Measurements from ENCODE around the gene NAV2.

The NAV2 gene

GRCh38 chr11:19785265-19785664, 72.6 kb downstream of the NAV2 start:
- no peak for DNase-seq

DNA sequence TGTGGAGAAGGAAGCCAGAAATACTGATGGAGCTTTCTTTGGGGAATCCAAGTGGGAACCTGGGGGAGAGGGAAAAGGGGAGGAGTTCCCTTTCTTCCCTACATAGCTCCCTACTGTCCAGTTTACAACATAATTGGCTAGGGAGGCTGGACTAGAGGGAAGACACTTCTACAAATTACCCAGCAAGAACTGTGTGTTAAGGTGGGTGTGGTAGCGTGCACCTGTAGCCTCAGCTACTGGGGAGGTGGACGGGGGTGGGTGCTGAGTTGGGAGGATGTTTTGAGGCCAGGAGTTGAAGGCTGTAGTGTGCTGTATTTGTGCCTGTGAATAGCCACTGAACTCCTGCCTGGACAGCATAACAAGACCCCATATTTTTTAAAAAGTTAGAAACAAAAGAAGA, 74.0 kb downstream of the NAV2 start:
- DNase-seq = no peak

- no peak for DNase-seq
Observed at GRCh38 chr11:19788435-19788834, 75.8 kb downstream of the NAV2 start.

DNA sequence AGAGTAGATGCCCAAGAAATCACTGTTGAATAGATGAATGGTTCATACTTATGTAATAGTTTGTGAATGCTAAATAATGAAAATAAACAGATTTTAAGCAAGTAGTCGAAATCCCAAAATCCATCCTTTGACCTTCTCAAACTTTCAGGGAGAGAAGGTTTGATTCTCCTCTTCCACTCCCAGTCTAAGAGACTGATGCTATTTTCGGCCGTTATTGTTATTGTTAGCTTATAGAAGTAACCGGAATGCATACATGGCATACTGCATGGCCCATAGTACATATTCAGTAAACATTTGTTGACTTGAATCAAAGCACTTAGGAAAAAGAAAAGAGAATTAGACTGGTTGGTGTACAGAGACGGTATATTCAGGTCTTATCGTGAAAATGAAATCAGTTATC, 76.6 kb downstream of the NAV2 start:
- DNase-seq = no peak

GRCh38 chr11:19789835-19790710, 77.4 kb downstream of the NAV2 start:
- no peak for DNase-seq

DNA sequence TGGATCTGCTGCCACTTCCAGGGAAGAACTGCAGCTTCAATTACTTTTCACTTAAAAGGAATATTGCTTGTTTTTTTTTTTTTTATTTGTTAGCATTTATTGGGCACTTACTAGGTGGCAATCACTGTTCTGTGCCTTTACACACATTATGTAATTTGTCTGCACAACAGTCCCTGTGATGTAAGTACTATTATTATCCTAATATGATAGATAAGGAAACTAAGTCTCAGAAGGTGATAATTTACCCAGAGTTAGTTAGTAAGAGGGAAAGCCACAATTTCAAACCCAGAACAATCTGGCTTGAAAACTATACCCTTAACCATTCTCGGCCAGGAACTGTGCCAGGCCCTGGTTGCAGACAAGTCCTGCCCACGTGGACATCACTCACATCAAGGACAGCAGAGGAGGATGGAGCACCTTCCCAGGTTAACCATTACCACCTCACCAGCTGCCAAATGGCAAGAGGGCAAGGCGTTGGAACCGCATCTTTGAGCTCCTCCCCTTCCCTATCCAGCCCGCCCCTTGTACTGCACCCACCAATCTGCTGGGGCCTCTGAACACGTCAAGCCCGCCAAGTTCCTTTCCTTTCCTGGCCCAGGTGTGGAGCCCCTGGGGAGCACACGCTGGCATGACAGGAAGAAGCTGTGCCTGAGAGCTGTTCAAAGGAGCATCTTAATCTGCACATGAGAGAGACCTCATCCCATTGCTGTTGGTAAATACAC, 78.4 kb downstream of the NAV2 start:
- no peak for DNase-seq

DNA sequence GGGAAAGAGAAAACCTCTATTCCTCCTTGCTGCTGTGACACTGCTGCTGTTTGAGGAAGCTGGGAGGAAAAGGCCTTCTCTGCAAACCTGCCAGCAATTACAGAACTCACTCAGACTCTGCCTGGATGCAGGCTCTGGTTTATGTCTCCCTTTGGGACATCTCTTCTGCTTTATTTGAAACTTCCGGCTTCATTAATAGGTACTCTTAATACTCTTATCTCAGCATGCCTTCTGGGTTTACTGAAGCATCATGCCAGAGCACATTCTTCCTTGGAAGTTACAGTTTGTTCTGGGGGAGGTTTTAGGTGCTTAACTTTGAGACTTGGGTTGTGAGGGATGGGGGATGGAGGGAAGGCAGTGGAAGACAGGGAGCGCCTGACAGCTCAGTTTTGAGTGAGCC, 79.9 kb downstream of the NAV2 start:
- no peak for DNase-seq

GRCh38 chr11:19793326-19793725, 80.7 kb downstream of the NAV2 start:
- DNase-seq = no peak

- no peak for DNase-seq
Observed at GRCh38 chr11:19794161-19794560, 81.5 kb downstream of the NAV2 start.

- DNase-seq = no peak
Observed at GRCh38 chr11:19795082-19795481, 82.4 kb downstream of the NAV2 start.

DNA sequence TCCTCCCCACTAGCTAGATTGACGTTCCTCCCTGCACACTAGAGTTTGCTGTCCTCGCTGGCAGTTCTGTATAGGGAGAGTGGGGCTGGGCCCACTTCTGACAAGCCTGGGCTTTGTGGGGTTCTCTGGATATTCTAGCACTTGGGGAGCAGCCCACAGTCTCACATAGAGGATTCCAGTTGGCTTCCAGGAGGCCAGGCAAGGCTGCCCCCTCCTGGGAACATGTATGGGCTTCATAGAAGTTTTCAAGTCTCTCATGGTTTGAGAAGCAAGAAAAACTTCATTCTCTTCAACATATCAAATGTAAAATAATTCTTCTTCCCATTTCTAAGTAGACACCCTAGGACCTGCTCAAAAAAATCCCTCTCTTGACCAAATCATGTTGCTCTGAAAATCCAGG, 87.5 kb downstream of the NAV2 start:
- no peak for DNase-seq

- DNase-seq = no peak
Observed at GRCh38 chr11:19800714-19801519, 88.3 kb downstream of the NAV2 start.

DNA sequence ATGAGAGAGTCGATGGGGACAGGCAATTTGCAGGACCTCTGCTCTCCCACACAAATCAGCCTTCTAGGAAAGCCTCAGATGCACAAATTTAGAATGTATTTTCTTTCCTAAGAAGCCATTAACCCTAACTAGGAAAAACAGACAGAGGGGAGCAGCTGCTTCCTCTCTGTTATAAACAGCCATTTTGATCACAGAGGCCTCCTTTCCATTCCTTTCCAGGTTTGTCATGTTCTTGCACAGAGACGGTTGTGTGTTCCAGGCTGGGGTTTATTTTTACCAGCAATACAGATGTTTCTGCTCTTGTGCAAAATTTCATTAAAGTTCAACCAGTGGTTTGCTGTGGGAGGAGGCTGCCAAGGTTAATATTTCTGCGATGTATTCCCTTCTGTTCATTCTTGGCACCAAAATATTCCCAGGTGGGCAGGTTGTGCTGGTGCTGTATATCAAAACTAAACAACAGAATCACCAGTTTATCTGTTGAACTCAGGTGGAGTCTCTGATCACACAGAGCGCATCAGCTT, 90.2 kb downstream of the NAV2 start:
- DNase-seq = no peak

GRCh38 chr11:19803506-19803998, 90.9 kb downstream of the NAV2 start:
- DNase-seq = no peak

GRCh38 chr11:19805376-19805775, 92.7 kb downstream of the NAV2 start:
- DNase-seq = no peak

DNA sequence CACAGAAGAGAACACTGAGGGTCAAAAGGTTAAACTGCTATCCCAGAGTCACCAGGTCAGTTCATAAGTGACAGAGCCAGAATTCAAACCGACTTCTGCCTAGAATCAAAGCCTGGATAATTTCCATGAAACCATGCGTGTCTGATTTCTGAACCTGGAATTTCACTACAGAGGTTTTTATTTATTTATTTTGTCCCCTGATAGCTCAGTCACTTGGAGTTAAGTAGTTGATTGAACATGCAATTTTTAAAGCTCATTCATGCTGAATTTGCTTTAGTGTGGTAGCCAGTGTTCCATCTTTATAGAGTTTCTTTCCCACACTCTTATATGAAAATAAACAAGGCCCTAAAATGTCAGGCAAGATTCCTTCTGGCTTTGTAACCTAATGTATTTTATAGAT, 93.2 kb downstream of the NAV2 start:
- DNase-seq = no peak

- no peak for DNase-seq
Observed at GRCh38 chr11:19806251-19806650, 93.6 kb downstream of the NAV2 start.

- no peak for DNase-seq
Observed at GRCh38 chr11:19808076-19808911, 95.7 kb downstream of the NAV2 start.

DNA sequence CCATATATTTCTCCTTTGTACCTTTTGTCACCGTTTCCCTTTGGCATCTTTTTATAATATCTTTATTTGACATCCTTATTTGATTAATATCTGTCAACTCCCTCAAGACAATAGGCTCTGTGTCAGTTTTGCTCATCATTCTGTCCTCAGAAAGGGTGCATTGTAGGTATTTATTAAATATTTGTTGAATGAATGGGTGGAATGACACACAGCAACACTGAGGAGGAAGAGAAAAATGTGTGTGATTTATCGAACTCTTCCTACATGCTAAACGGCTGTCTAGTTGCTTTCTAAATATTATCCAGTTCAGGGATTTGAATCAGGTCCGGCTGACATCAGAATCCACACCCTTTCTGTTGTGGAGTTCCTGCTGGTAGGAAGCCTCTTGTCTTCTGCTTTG, 98.2 kb downstream of the NAV2 start:
- no peak for DNase-seq

- DNase-seq = no peak
Observed at GRCh38 chr11:19811380-19811779, 98.7 kb downstream of the NAV2 start.

GRCh38 chr11:19812096-19812495, 99.5 kb downstream of the NAV2 start:
- DNase-seq = no peak

GRCh38 chr11:19812710-19813109, 100.1 kb downstream of the NAV2 start:
- no peak for DNase-seq

Measured in CD4-positive, alpha-beta T cell treated with Interleukin-4 for 1 hour (primary cell).